H9 (cell line): Measurements from ENCODE around the gene BOLA3. TPM values are rescaled to one million over a fixed set of nuclear protein-coding genes. Genes with fewer than 3 reads are reported as not detected.

Source experiments
- DNase-seq: peaks from one replicate; pipeline ENCODE4 v3.0.0-alpha.2; 2017
- H2AFZ ChIP-seq: one replicate; pipeline ENCODE4 v1.6.1; 2013; ENCODE audit warnings: mild to moderate bottlenecking, low read length, control low read depth, moderate library complexity
- H2AK5ac ChIP-seq: 2 replicates; pipeline ENCODE4 v1.6.1; 2013; ENCODE audit warnings: low read length, control low read depth, mixed read lengths; ENCODE audit not compliant: insufficient read length
- H2BK120ac ChIP-seq: one replicate; pipeline ENCODE4 v1.6.1; 2013; ENCODE audit warnings: low read depth, mild to moderate bottlenecking, low read length, control low read depth, inconsistent platforms; ENCODE audit not compliant: poor library complexity, severe bottlenecking
- H2BK12ac ChIP-seq: 2 replicates; pipeline ENCODE4 v1.6.1; 2013; ENCODE audit warnings: low read length, control low read depth, mixed read lengths, low read depth; ENCODE audit not compliant: insufficient read length
- H2BK15ac ChIP-seq: 2 replicates; pipeline ENCODE4 v1.6.1; 2013; ENCODE audit warnings: low read depth, low read length, control low read depth
- H2BK20ac ChIP-seq: one replicate; pipeline ENCODE4 v1.6.1; 2013; ENCODE audit warnings: low read depth, mild to moderate bottlenecking, low read length, control low read depth, inconsistent platforms; ENCODE audit not compliant: poor library complexity, severe bottlenecking
- H2BK5ac ChIP-seq: 2 replicates; pipeline ENCODE4 v1.6.1; 2013; ENCODE audit warnings: low read length, control low read depth, mixed read lengths; ENCODE audit not compliant: insufficient read length
- H3K14ac ChIP-seq: 2 replicates; pipeline ENCODE4 v1.6.1; 2013; ENCODE audit warnings: low read length, control low read depth; ENCODE audit not compliant: insufficient read depth
- H3K18ac ChIP-seq: 2 replicates; pipeline ENCODE4 v1.6.1; 2013; ENCODE audit warnings: low read depth, mild to moderate bottlenecking, mixed read lengths, low read length, control low read depth; ENCODE audit not compliant: insufficient read length
- H3K23ac ChIP-seq: 2 replicates; pipeline ENCODE4 v1.6.1; 2013; ENCODE audit warnings: low read length, control low read depth, mixed read lengths, low read depth; ENCODE audit not compliant: insufficient read length
- H3K23me2 ChIP-seq: 2 replicates; pipeline ENCODE4 v1.6.1; 2013; ENCODE audit warnings: low read depth, mild to moderate bottlenecking, mixed read lengths, low read length, control low read depth; ENCODE audit not compliant: insufficient read length, poor library complexity, severe bottlenecking
- H3K27ac ChIP-seq: 2 replicates; pipeline ENCODE4 v1.5.1; 2013; ENCODE audit warnings: low read length, control low read depth, mixed read lengths, low read depth; ENCODE audit not compliant: insufficient read length
- H3K27me3 ChIP-seq: 2 replicates; pipeline ENCODE4 v1.6.1; 2013; ENCODE audit warnings: low read length, control low read depth, inconsistent platforms; ENCODE audit not compliant: insufficient read depth
- H3K4ac ChIP-seq: 2 replicates; pipeline ENCODE4 v1.6.1; 2013; ENCODE audit warnings: low read depth, mild to moderate bottlenecking, control low read depth, inconsistent platforms, low read length, moderate library complexity
- H3K4me1 ChIP-seq: 2 replicates; pipeline ENCODE4 v1.6.1; 2013; ENCODE audit warnings: low read length, control low read depth, inconsistent platforms; ENCODE audit not compliant: insufficient read depth
- H3K4me2 ChIP-seq: 2 replicates; pipeline ENCODE4 v1.6.1; 2013; ENCODE audit warnings: low read length, control low read depth, mixed read lengths; ENCODE audit not compliant: insufficient read length, insufficient read depth
- H3K56ac ChIP-seq: 2 replicates; pipeline ENCODE4 v1.6.1; 2013; ENCODE audit warnings: low read depth, mild to moderate bottlenecking, mixed read lengths, low read length, control low read depth; ENCODE audit not compliant: insufficient read length
- H3K79me1 ChIP-seq: 2 replicates; pipeline ENCODE4 v1.6.1; 2013; ENCODE audit warnings: low read depth, mild to moderate bottlenecking, moderate library complexity, low read length, control low read depth, inconsistent platforms; ENCODE audit not compliant: insufficient read depth, poor library complexity, severe bottlenecking
- H3K79me2 ChIP-seq: 2 replicates; pipeline ENCODE4 v1.6.1; 2013; ENCODE audit warnings: low read length, control low read depth, inconsistent platforms; ENCODE audit not compliant: insufficient read depth
- H3K9ac ChIP-seq: 2 replicates; pipeline ENCODE4 v1.6.1; 2013; ENCODE audit warnings: low read length, control low read depth, mixed read lengths; ENCODE audit not compliant: insufficient read length; ENCODE audit errors: extremely low read depth
- H3K9me3 ChIP-seq: one replicate; pipeline ENCODE4 v1.6.1; 2013; ENCODE audit warnings: low read depth, low read length, inconsistent platforms; ENCODE audit not compliant: control insufficient read depth
- H3T11ph ChIP-seq: one replicate; pipeline ENCODE4 v1.6.1; 2013; ENCODE audit warnings: mild to moderate bottlenecking, low read length, control low read depth, inconsistent platforms
- H4K20me1 ChIP-seq: one replicate; pipeline ENCODE4 v1.6.1; 2013; ENCODE audit not compliant: control insufficient read depth, insufficient read length, insufficient read depth
- H4K5ac ChIP-seq: 2 replicates; pipeline ENCODE4 v1.6.1; 2013; ENCODE audit warnings: low read depth, mild to moderate bottlenecking, mixed read lengths, low read length, control low read depth; ENCODE audit not compliant: insufficient read length
- H4K8ac ChIP-seq: replicated peaks from 2 replicates; pipeline ENCODE4 v1.6.1; 2013; ENCODE audit warnings: low read length, control low read depth, mixed read lengths, low read depth; ENCODE audit not compliant: insufficient read length
- H4K91ac ChIP-seq: 2 replicates; pipeline ENCODE4 v1.6.1; 2013; ENCODE audit warnings: low read depth, mild to moderate bottlenecking, moderate library complexity, mixed read lengths, low read length, control low read depth; ENCODE audit not compliant: insufficient read length
- H3K27ac Mint-ChIP-seq, 3 experiments: 2 replicates in 2 of 3; 3 replicates in 1 of 3; pipeline ENCODE4 v1.8.0; 2020 to 2021; ENCODE audit warnings: mixed read lengths in 3 of 3, mild to moderate bottlenecking in 1 of 3, moderate library complexity in 1 of 3
- H3K27me3 Mint-ChIP-seq: 2 replicates; pipeline ENCODE4 v1.8.0; 2021; ENCODE audit warnings: low read depth, mild to moderate bottlenecking, moderate library complexity, mixed read lengths
- H3K36me3 Mint-ChIP-seq, 3 experiments: 2 replicates in 2 of 3; 3 replicates in 1 of 3; pipeline ENCODE4 v1.8.0; 2020 to 2021; ENCODE audit warnings: low read depth in 3 of 3, mixed read lengths in 3 of 3; ENCODE audit not compliant: insufficient read depth in 1 of 3
- H3K4me1 Mint-ChIP-seq, 2 experiments: 2 replicates each; pipeline ENCODE4 v1.8.0; 2020; ENCODE audit warnings: mixed read lengths in 2 of 2
- H3K4me3 Mint-ChIP-seq, 2 experiments: 2 replicates in 1 of 2; 3 replicates in 1 of 2; pipeline ENCODE4 v1.8.0; 2020 to 2021; ENCODE audit warnings: mild to moderate bottlenecking in 2 of 2, mixed read lengths in 2 of 2, moderate library complexity in 1 of 2
- H3K9me3 Mint-ChIP-seq, 2 experiments: 2 replicates in 1 of 2; 3 replicates in 1 of 2; pipeline ENCODE4 v1.8.0; 2020; ENCODE audit warnings: mild to moderate bottlenecking in 2 of 2, mixed read lengths in 2 of 2, moderate library complexity in 1 of 2
- CTCF ChIP-seq: fragments of 200-600 bp; sonication (generic); conservative IDR thresholded peaks from 3 replicates; pipeline ENCODE4 v1.8.0; 2021; ENCODE audit warnings: antibody characterized with exemption, mild to moderate bottlenecking
- WGBS: extraction: QIAGEN DNeasy Blood & Tissue Kit; methylation state at CpG from one replicate; pipeline ENCODE4 v1.1.7; 2013; ENCODE audit warnings: missing lambda C conversion rate, low lambda C conversion rate, mixed read lengths; ENCODE audit not compliant: insufficient read length; ENCODE audit errors: extremely low coverage; 5-methylcytosine and 5-hydroxymethylcytosine counted together
- total RNA-seq: library from RNA; stranded (reverse); gene quantifications from 2 replicates; pipeline ENCODE4 v1.2.1, GENCODE V29; 2021

Gene BOLA3
- total RNA-seq, 1 experiment from 2014 or later = 45.0 TPM

GRCh38 chr2:74174909-74175308, 27.2 kb upstream of the BOLA3 start:
- Histone ChIP-seq H3K23ac (no peak overlapping the region), H3K27ac (no peak overlapping the region), H2BK12ac (no peak overlapping the region), H3K14ac (no peak overlapping the region), H4K20me1 (no peaks in the 10 kb centered on the region), H3K79me2 (peaks cover 16% of the 10 kb centered on the region; the same call in 1 of the 2 replicates), H3K4me1 (no peaks in the 10 kb centered on the region), H3K9me3 (no peaks in the 10 kb centered on the region), H3K9ac (no peak overlapping the region), H2BK15ac (no peak overlapping the region), H3K56ac (no peak overlapping the region), H3K27me3 (no peaks in the 10 kb centered on the region), H4K5ac (no peak overlapping the region), H2BK5ac (no peak overlapping the region), H3K23me2 (no peaks in the 10 kb centered on the region), H2BK20ac (no peak overlapping the region), H2AK5ac (no peak overlapping the region), H3K79me1 (peaks cover 7% of the 10 kb centered on the region), H2BK120ac (no peak overlapping the region), H4K8ac (no peak overlapping the region), H2AFZ (no peak overlapping the region), H3K18ac (no peak overlapping the region), H4K91ac (no peak overlapping the region), H3K4me2 (no peak overlapping the region), H3T11ph (no peak overlapping the region), H3K4ac (no peak overlapping the region)
- Mint-ChIP-seq H3K9me3 (peaks cover 4% of the 10 kb centered on the region in 2 experiments; a peak in 3 of 5 replicates), H3K27me3 (no peaks in the 10 kb centered on the region), H3K4me1 (peaks cover 6 to 7% of the 10 kb centered on the region in 2 experiments), H3K27ac (no peak overlapping the region), H3K36me3 (peaks cover 39 to 61% (median 40%) of the 10 kb centered on the region in 3 experiments), H3K4me3 (no peak overlapping the region)
- no CpG with 5 or more reads among the region's 1 CpG for WGBS
- TF ChIP-seq CTCF = no peak
- DNase-seq = no peak
